ENCODE measurements around the gene MATCAP1. TPM values are rescaled to one million over a fixed set of nuclear protein-coding genes. Genes with fewer than 3 reads are reported as not detected.

Gene MATCAP1
- total RNA-seq, 1 experiment from 2014 or later = 40.8 TPM

DNA sequence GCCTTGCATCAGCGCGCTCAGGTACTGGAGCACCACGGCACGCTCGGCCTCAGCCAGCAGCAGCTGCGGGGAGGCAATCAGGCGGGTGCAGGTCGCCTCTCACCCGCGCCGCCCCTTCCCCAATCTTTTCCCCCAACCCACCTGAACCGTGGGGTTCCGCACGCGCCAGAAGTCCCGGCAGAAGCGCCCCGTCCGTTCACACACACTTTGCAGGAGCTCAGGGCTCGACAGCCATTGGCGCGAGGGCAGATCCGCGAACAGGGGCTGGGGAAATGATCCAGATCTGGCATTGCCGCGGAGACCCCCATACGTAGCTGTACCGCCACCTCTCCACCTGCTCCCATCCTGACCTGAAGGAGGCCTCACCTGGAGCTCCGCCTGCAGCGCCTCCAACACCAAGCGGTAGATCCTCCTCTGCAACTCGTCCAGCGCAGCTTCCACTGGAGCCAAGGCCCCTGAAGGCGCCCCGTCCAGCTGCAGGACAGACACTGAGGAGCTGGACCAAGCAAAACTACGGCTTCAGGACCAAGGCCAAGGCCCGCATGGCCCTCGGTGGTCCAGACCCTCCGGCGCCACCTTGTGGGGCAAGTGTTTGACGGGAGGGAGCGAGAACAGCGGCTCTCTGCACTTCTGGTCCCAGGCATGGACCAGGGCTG lies 1.4 kb upstream of the MATCAP1 start (continued):
- TF ChIP-seq ETV6 (CRISPR knock-in tag; IDR thresholded peaks at IDR 0.05) (peak; percentile 85), NFYB (CRISPR knock-in tag; conservative IDR thresholded peaks at IDR 0.05; ENCODE audit: low read depth) (no peak), TP53 (CRISPR knock-in tag; IDR thresholded peaks at IDR 0.05) (no peak), NFATC4 (CRISPR knock-in tag; IDR thresholded peaks at IDR 0.05) (no peak), ZMAT4 (CRISPR knock-in tag; IDR thresholded peaks at IDR 0.05) (no peak), ZNF416 (CRISPR knock-in tag; IDR thresholded peaks at IDR 0.05) (no peak), GTF2I (CRISPR knock-in tag; conservative IDR thresholded peaks at IDR 0.05) (no peak), ELF4 (CRISPR knock-in tag; IDR thresholded peaks at IDR 0.05; ENCODE audit: low read depth) (no peak), ZNF671 (CRISPR knock-in tag; IDR thresholded peaks at IDR 0.05) (no peak; the same call in 1 of the 2 replicates), HMGA2 (CRISPR knock-in tag; IDR thresholded peaks at IDR 0.05) (no peak)
- TF ChIP-seq, protein P1, sequence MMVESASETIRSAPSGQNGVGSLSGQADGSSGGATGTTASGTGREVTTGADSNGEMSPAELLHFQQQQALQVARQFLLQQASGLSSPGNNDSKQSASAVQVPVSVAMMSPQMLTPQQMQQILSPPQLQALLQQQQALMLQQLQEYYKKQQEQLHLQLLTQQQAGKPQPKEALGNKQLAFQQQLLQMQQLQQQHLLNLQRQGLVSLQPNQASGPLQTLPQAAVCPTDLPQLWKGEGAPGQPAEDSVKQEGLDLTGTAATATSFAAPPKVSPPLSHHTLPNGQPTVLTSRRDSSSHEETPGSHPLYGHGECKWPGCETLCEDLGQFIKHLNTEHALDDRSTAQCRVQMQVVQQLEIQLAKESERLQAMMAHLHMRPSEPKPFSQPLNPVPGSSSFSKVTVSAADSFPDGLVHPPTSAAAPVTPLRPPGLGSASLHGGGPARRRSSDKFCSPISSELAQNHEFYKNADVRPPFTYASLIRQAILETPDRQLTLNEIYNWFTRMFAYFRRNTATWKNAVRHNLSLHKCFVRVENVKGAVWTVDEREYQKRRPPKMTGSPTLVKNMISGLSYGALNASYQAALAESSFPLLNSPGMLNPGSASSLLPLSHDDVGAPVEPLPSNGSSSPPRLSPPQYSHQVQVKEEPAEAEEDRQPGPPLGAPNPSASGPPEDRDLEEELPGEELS (CRISPR knock-in tag; IDR thresholded peaks at IDR 0.05) = peak; percentile 93; the same call in 1 of the 2 replicates
- TF ChIP-seq, protein P2, sequence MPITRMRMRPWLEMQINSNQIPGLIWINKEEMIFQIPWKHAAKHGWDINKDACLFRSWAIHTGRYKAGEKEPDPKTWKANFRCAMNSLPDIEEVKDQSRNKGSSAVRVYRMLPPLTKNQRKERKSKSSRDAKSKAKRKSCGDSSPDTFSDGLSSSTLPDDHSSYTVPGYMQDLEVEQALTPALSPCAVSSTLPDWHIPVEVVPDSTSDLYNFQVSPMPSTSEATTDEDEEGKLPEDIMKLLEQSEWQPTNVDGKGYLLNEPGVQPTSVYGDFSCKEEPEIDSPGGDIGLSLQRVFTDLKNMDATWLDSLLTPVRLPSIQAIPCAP (CRISPR knock-in tag; IDR thresholded peaks at IDR 0.05) = no peak
- TF ChIP-seq, protein P3, sequence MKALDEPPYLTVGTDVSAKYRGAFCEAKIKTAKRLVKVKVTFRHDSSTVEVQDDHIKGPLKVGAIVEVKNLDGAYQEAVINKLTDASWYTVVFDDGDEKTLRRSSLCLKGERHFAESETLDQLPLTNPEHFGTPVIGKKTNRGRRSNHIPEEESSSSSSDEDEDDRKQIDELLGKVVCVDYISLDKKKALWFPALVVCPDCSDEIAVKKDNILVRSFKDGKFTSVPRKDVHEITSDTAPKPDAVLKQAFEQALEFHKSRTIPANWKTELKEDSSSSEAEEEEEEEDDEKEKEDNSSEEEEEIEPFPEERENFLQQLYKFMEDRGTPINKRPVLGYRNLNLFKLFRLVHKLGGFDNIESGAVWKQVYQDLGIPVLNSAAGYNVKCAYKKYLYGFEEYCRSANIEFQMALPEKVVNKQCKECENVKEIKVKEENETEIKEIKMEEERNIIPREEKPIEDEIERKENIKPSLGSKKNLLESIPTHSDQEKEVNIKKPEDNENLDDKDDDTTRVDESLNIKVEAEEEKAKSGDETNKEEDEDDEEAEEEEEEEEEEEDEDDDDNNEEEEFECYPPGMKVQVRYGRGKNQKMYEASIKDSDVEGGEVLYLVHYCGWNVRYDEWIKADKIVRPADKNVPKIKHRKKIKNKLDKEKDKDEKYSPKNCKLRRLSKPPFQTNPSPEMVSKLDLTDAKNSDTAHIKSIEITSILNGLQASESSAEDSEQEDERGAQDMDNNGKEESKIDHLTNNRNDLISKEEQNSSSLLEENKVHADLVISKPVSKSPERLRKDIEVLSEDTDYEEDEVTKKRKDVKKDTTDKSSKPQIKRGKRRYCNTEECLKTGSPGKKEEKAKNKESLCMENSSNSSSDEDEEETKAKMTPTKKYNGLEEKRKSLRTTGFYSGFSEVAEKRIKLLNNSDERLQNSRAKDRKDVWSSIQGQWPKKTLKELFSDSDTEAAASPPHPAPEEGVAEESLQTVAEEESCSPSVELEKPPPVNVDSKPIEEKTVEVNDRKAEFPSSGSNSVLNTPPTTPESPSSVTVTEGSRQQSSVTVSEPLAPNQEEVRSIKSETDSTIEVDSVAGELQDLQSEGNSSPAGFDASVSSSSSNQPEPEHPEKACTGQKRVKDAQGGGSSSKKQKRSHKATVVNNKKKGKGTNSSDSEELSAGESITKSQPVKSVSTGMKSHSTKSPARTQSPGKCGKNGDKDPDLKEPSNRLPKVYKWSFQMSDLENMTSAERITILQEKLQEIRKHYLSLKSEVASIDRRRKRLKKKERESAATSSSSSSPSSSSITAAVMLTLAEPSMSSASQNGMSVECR (CRISPR knock-in tag; IDR thresholded peaks at IDR 0.05; ENCODE audit: borderline replicate concordance) = peak; percentile 98

GRCh38 chr16:67184453-67184994 lies 761 bp upstream of the MATCAP1 start:
- ATAC-seq = no peak
- H3K36me3 Mint-ChIP-seq = no peaks in the 10 kb centered on the region
- H3K4me3 Mint-ChIP-seq = peak overlapping the region; percentile 82
- H3K9me3 Mint-ChIP-seq = no peaks in the 10 kb centered on the region
- ChIA-PET CTCF (interaction anchor here (0.5 to 4.4 kb wide), 34 partner anchors 10 to 910 kb away, joined by 3 to 88 read pairs (median 5); partner anchors contain the start of genes B3GNT9, CES3, ELMO3 and FBXL8), POLR2A (interaction anchor here (1.2 to 2.1 kb wide), 5 partner anchors 9 to 34 kb away, joined by 3 to 8 read pairs (median 6); partner anchors contain the start of genes B3GNT9 and NOL3)
- DNase-seq (ENCODE audit: low spot score) = peak; percentile 45
- H3K4me1 Mint-ChIP-seq = peaks cover 17% of the 10 kb centered on the region
- no peak for TF ChIP-seq NFYB (CRISPR knock-in tag; conservative IDR thresholded peaks at IDR 0.05; ENCODE audit: low read depth)
- 0 out of 2 replicates have a peak, but pooled peaks have one; percentile 32 for TF ChIP-seq FOXP1 (CRISPR knock-in tag; IDR thresholded peaks at IDR 0.05; ENCODE audit: borderline replicate concordance)
- no peak for TF ChIP-seq SMAD3 (CRISPR knock-in tag; IDR thresholded peaks at IDR 0.05; ENCODE audit: borderline replicate concordance)
- no peak for TF ChIP-seq ESRRA (CRISPR knock-in tag; IDR thresholded peaks at IDR 0.05; ENCODE audit: borderline replicate concordance)
- TF ChIP-seq SP1 (CRISPR knock-in tag; conservative IDR thresholded peaks at IDR 0.05) = no peak
- TF ChIP-seq AFF4 (CRISPR knock-in tag; IDR thresholded peaks at IDR 0.05; ENCODE audit: borderline replicate concordance) = no peak
- no peak for TF ChIP-seq EMX1 (CRISPR knock-in tag; IDR thresholded peaks at IDR 0.05)
- H3K27ac Mint-ChIP-seq = no peak overlapping the region
- peaks cover 29% of the 10 kb centered on the region for H3K27me3 Mint-ChIP-seq (ENCODE audit: low read depth)

Data from WTC11 (cell line).